Right lobe of liver (tissue), 4 donors: ENCODE data around the gene HPN.

ENCODE experiments used
- CTCF ChIP-seq, 4 donors: fragments of 200-600 bp in 3 of 4; fragments of 450-650 bp in 1 of 4; IDR thresholded peaks; one replicate each; pipeline versions ENCODE4 v1.5.1 to v1.8.0; 2016 to 2022; ENCODE audit warnings: antibody characterized with exemption in 4 of 4, mild to moderate bottlenecking in 2 of 4
- POLR2A ChIP-seq: fragments of 450-650 bp; IDR thresholded peaks from one replicate; pipeline ENCODE4 v1.6.1; 2017; ENCODE audit warnings: antibody characterized with exemption, mild to moderate bottlenecking
- donor health status: DM: no; HTN: no; CAD: no.
- donor health status: DM: no; HTN: no; CAD: no.
- donor health status: DM: no; HTN: yes; CAD: no.

- TF ChIP-seq CTCF (IDR thresholded peaks at IDR 0.05) = peak in 3 of 4 donors; percentile 14 to 37 (median 29)
- no peak for TF ChIP-seq POLR2A
Observed at GRCh38 chr19:35055715-35056179, 14.2 kb downstream of the HPN start.
